Keratinocyte (primary cell): ENCODE data around the gene NYNRIN.

Experiments used
- CTCF ChIP-seq, 3 experiments: IDR thresholded peaks in 1 of 3; conservative IDR thresholded peaks in 1 of 3; optimal IDR thresholded peaks in 1 of 3; 2 replicates in 2 of 3; 3 replicates in 1 of 3; pipeline versions ENCODE3 to v1.5.1; 2011; ENCODE audit warnings: low read length in 3 of 3, mild to moderate bottlenecking in 3 of 3, moderate library complexity in 2 of 3, control low read depth in 1 of 3, inconsistent platforms in 1 of 3; ENCODE audit not compliant: insufficient read depth in 2 of 3; ENCODE audit errors: extremely low read depth in 1 of 3
- EZH2 ChIP-seq: IDR thresholded peaks from one replicate; pipeline ENCODE4 v1.6.1; 2012; ENCODE audit warnings: inconsistent platforms, mild to moderate bottlenecking, low read length, moderate library complexity

GRCh38 chr14:24439830-24440605 is 41.2 kb downstream of the NYNRIN start:
- TF ChIP-seq CTCF (optimal IDR thresholded peaks at IDR 0.05 in 1 of 3, IDR thresholded peaks at IDR 0.05 in 1 of 3, conservative IDR thresholded peaks at IDR 0.05 in 1 of 3; ENCODE audit: extremely low read depth in 1 of 3, insufficient read depth in 2 of 3, low read length in 3 of 3) (no peak), EZH2 (no peak)
